HT-29 (cell line): Measurements from ENCODE around the gene ADK. TPM values are rescaled to one million over a fixed set of nuclear protein-coding genes. Genes with fewer than 3 reads are reported as not detected.

Source experiments
- DNase-seq: peaks from one replicate; pipeline ENCODE4 v3.0.0-alpha.2; 2015; ENCODE audit warnings: low spot score
- small RNA-seq: library from RNA; depleted of rRNA; stranded (forward); fragments of <200 nt; gene quantifications from one replicate; pipeline ENCODE3, GENCODE V24; 2014
- total RNA-seq: library from RNA; depleted of rRNA; stranded (reverse); fragments of >200 nt; shearing (Covaris generic); gene quantifications from 2 replicates; pipeline ENCODE4 v1.2.3, GENCODE V29; 2014; rRNA removed

Gene ADK
- total RNA-seq, 1 experiment from 2014 or later = 17.1 TPM

GRCh38 chr10:74728225-74728624, 577.2 kb downstream of the ADK start:
- DNase-seq = no peak

GRCh38 chr10:74730246-74730645, 579.2 kb downstream of the ADK start:
- no peak for DNase-seq

- DNase-seq = no peak
These were observed 582.6 kb downstream of the ADK start for GRCh38 chr10:74733612-74734011.

- DNase-seq = no peak
These were observed 585.0 kb downstream of the ADK start for GRCh38 chr10:74736029-74736428.

- peak; percentile 18 for DNase-seq
These were observed 587.0 kb downstream of the ADK start for GRCh38 chr10:74738052-74738451.

GRCh38 chr10:74738542-74738941, 587.5 kb downstream of the ADK start:
- DNase-seq = no peak

GRCh38 chr10:74738985-74739567, 588.1 kb downstream of the ADK start:
- DNase-seq = no peak

GRCh38 chr10:74743401-74743800, 592.4 kb downstream of the ADK start:
- DNase-seq = no peak

GRCh38 chr10:74745449-74745848, 594.4 kb downstream of the ADK start:
- DNase-seq = no peak

GRCh38 chr10:74746813-74747212, 595.8 kb downstream of the ADK start:
- DNase-seq = no peak

GRCh38 chr10:74748468-74749031, 597.5 kb downstream of the ADK start:
- DNase-seq = no peak

- no peak for DNase-seq
These were observed 599.8 kb downstream of the ADK start for GRCh38 chr10:74750848-74751274.

GRCh38 chr10:74752371-74753040, 601.5 kb downstream of the ADK start:
- DNase-seq = no peak

GRCh38 chr10:74753442-74754211, 602.6 kb downstream of the ADK start:
- DNase-seq = no peak

GRCh38 chr10:74754381-74754821, 603.4 kb downstream of the ADK start:
- no peak for DNase-seq

GRCh38 chr10:74755273-74755672, 604.3 kb downstream of the ADK start:
- no peak for DNase-seq

Small RNA genes within 50 kb of the gene (small RNA-seq; reads per million reads assigned to genes)
- gene RF00019 (not detected), gene TIMM9P1 (not detected)

Other genes with a start within 250 kb of the ADK start
- 0.15 and 0.21 TPM in 2 replicates for gene PLAU, start 240.1 kb upstream of the ADK start, total RNA-seq
- gene VCL, start 153.1 kb upstream of the ADK start, total RNA-seq = 31.6 and 41.9 TPM in 2 replicates
- gene AP3M1, start 393 bp upstream of the ADK start, total RNA-seq = 16.2 and 18.9 TPM in 2 replicates